C4-2B (cell line): ENCODE data around the gene CTNNB1.

Experiments
- CTCF ChIP-seq: fragments of 450-650 bp; conservative IDR thresholded peaks from 2 replicates; pipeline ENCODE4 v1.5.1; 2017; ENCODE audit warnings: mild to moderate bottlenecking
- ZFX ChIP-seq: fragments of 450-650 bp; IDR thresholded peaks from 2 replicates; pipeline ENCODE4 v1.6.1; 2017

- no peak for TF ChIP-seq CTCF
- no peak for TF ChIP-seq ZFX
Measured at GRCh38 chr3:41234823-41235721, 35.8 kb downstream of the CTNNB1 start.
